Astrocyte of the spinal cord (primary cell): ENCODE measurements around the gene CRELD2.

ENCODE experiments used
- DNase-seq: peaks from one replicate; pipeline ENCODE4 v3.0.0; 2011; ENCODE audit warnings: low read depth, low spot score
- H3K4me3 ChIP-seq: 2 replicates; pipeline ENCODE4 v1.5.1; 2011; ENCODE audit warnings: low read depth, mild to moderate bottlenecking, low read length, moderate library complexity
- in situ Hi-C: cut with HindIII; loops from 2 replicates; pipeline ENCODE4 v1.10.0; 2017; ENCODE audit warnings: low sequenced_read_pairs
- TF ChIP-seq, protein P1 (sequence below): IDR thresholded peaks from 2 replicates; pipeline ENCODE4 v1.5.1; 2012; ENCODE audit warnings: low read depth, mild to moderate bottlenecking, low read length, inconsistent platforms

CRELD2 gene

DNA sequence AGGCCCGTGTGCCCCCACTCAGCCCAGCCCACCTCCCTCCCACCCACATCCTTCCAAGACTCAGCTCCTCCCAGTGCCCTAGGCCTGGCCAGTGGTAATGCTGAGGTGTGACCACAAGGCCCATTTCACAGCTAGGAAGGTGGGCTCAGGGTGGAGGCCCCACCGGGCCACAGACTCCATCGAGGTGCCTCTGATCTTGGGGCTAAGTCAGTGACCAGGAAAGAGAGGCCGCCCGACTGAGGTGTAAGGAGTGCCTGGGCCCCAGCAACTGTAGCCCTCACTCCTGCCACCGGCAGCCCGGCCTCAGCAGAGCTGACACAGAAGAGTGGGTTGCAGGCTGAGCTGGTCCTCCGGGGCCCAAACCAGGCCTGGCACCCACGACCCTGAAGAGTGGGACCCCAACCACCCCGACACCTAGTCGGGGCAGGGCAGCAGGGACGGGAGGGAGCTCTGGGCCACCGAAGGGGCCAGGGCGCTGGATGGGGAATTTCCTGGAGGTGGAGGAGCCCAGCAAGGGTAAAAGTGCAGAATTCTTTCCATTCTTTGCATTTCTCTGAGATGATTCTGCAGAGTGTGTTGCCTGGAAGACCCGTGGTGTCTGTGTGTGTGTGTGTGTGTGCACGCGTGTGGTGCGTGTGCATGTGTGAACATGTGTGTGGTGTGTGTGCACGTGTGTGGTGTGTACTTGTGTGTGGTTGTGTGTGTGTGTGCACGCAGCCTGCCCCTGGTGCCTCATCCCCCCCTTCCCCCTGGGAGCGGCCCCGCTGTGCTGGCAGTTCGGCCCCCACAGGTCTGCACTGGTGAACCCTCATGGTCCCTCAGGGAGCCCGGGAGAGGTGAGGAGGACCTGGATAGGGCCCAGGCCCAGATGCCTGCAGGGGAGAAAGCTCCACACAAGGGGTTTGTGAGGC is 33.8 kb downstream of the CRELD2 start:
- no peak overlapping the region for H3K4me3 ChIP-seq
- in situ Hi-C loops = no loop called here
- TF ChIP-seq, protein P1, sequence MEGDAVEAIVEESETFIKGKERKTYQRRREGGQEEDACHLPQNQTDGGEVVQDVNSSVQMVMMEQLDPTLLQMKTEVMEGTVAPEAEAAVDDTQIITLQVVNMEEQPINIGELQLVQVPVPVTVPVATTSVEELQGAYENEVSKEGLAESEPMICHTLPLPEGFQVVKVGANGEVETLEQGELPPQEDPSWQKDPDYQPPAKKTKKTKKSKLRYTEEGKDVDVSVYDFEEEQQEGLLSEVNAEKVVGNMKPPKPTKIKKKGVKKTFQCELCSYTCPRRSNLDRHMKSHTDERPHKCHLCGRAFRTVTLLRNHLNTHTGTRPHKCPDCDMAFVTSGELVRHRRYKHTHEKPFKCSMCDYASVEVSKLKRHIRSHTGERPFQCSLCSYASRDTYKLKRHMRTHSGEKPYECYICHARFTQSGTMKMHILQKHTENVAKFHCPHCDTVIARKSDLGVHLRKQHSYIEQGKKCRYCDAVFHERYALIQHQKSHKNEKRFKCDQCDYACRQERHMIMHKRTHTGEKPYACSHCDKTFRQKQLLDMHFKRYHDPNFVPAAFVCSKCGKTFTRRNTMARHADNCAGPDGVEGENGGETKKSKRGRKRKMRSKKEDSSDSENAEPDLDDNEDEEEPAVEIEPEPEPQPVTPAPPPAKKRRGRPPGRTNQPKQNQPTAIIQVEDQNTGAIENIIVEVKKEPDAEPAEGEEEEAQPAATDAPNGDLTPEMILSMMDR = no peak
- DNase-seq = peak; percentile 52

DNA sequence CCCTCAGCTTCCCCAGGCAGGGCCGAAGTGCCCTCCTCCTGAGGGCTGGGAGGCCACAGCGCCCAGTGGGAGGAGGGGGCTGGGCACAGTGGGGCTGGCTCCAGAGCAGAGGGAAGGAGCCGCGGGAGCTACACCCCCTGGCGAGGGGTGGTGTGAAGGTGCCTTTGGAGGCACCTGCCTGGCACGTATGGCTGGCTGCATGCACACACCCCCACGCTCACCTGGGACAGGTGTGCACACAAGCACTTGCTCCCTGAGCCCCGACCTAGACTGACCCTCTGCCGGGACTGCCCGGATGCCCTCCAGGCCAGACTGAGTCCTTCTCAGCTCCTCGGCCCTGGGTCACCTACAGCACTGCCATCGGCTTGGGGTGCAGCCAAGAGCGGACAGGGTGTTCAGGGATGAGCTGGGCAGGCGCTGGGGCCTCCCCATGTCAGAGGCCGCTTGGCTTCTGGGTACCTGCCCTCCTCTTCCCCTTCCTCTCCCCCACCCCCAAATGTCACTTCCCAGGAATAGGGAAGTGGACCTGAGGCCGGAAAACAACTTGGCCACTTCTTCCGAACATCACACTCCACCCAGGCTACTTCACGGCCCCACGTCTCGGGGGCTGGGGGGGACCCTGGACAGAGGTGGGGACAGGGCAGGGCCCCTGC is 34.7 kb downstream of the CRELD2 start:
- no peak for DNase-seq
- no peak overlapping the region for H3K4me3 ChIP-seq
- TF ChIP-seq, protein P1 = no peak
- in situ Hi-C loops = no loop called here

DNA sequence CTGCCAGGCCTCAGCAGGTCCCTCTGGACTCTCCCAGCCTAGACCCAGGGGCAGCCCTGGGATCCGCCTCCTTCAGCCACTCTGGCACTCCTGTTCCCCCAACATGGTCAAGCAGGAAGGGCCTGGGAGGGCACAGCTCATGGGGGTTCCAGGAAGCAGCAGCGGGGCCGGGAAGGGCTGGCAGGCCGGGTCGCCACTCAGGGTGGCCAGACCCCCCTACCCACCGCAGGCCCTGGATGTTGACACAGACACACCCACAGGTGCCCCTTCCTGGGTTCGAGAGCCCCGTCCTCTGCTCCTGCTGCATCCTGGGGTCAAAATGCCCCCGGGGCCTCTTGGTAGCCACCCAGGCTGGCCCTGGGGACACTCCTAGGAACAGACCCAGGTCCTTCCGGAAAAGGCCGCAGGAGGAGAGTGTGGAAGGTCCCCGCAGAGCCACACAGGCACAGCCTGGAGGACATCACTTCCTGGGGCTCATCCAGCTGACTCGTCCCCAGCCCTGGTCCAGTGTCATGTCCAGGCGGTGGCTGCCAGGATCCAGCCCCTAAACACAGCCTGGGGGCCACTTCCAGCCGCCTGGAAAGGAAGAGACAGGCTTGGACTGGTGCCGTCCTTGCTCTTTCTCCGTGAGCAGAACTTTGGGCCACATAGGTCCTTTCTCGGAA is 35.4 kb downstream of the CRELD2 start:
- TF ChIP-seq, protein P1 = no peak
- in situ Hi-C loops = no loop called here
- no peak overlapping the region for H3K4me3 ChIP-seq
- no peak for DNase-seq

DNA sequence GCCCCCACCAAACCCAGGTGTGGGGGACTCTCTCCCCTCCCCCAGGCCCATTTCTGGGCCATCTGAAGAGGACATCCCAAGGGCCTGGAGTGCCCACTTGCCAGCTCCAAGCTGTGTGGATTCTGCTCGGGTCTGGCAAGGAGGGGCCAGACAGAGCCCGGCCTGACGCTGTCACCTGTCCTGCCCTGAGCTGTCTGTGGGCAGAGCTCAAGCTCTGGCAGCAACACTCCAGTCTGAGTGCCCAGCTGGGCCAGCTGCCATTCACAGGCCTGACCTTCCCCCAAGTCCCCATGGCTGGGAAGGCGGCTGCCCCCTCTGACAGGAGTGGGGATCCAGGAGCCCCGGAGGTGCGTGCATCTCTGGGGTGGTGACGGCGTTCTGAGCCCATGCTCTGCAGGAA is 35.9 kb downstream of the CRELD2 start:
- DNase-seq = no peak
- in situ Hi-C loops = no loop called here
- no peak overlapping the region for H3K4me3 ChIP-seq
- TF ChIP-seq, protein P1 = no peak

DNA sequence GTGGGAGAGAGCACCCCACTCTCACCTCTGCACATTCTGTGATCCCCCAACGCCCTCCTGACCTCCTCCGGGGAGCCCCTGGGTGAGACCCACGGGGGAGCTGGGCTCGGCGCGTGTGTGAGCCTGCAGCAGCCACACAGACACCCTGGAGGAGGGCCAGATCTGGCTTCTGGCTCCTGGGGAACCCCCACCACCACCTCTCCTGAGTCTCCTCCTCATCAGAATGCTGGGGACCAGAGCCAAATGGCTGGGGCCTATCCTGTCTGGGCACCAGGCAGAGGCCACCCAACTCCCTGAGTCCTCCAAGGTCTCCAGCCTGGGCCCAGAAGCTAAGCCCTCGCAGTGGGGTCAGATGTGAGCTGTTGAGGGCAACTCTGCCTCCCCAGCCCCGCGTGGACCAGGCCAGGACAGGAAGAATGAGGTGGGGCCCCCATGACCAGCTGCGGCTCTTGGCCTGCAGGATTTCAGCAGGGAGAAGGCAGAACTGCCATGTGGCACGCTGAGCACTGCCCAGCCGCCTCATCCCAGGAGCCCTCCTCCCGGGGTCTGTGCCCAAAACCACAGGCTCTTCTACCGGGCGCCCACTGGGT is 36.7 kb downstream of the CRELD2 start:
- in situ Hi-C loops = no loop called here
- TF ChIP-seq, protein P1 = no peak
- no peak for DNase-seq
- H3K4me3 ChIP-seq = no peak overlapping the region
